GM21390 (cell line): Measurements from ENCODE around the gene ORM1.

Experiments
- ATAC-seq: cut with Tn5 transposase; IDR thresholded peaks from one replicate; pipeline ENCODE4 v1.9.1; 2021; ENCODE audit not compliant: unreplicated experiment

Gene ORM1

DNA sequence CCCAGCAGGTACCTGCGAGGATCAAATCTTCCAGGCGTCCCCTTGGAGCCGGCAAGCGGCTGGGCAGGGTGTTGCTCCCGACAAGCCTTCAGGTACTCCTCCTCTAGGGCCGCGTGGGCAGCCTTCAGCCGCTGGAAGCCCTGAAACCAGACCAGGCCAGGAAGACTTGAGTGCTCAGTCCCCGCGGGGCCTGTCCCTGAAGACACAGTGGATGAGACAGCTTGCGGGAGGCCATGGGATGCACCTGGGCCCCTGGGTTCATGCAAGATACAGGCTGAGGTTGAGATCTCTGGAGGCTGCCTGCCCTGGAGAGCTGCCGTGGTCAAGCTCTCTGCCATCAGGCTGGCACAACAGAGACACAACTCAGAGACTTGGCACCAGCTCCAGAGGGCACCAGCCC, 39.5 kb downstream of the ORM1 start:
- ATAC-seq, result no peak

DNA sequence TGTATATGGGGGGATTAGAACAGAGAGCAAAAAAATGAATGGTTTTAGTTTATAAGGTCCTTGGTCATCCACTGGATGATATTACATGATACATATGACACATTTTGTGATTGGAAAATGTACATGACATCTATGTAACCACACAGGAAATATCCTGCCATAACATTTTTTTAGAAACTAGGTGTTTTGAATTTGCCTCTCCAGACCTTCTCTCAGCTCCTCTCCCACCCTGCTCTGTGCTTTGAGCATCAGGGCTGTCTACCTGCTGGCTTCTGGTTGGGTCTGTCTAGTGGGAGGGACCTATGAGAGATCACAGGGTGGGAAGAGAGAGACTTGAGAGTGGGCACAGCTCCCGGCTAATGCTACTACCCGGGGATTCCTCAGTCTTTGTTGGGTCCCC, 40.5 kb downstream of the ORM1 start:
- no peak for ATAC-seq

DNA sequence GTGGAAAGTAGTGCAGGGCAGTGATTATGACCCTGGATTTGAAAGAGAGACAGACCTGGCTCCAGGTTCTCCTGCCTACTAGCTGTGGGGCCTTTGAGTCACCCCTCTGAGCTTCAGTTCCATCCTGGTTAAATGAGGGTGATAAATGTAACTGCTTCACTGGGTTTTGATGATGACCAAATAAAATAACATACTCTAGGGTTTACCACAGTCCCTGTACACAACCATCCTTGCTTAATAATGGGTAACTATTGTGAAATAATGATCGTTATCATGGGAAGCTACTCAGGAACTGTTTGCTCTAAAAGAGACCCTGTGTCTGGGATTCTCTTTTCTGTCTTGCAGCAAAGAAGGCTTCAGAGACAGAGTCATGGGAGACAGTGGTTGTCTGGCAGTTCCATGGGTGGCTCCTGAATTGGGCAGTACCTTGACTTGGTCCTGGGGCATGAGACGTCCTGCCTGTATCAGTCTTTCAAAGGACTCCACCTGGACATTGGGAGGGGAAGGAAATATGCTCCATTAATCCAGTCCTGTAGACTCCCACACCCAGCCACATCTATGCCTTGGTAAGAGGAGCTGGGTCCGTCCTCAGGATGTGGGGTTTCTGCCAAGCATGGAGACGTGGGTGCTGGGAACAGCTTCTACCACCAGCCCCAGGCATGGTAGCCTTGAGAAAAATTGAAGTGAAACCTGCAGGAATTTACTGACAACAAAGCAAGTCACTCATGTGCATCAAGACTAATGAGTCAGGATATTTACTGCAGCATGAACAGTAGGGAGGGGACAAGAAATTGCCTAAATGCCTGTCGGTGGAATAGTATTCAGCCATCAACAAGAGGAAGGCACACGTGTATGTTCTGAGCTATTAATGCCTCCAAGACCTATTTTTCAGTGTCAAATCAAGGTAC, 41.5 kb downstream of the ORM1 start:
- no peak for ATAC-seq

DNA sequence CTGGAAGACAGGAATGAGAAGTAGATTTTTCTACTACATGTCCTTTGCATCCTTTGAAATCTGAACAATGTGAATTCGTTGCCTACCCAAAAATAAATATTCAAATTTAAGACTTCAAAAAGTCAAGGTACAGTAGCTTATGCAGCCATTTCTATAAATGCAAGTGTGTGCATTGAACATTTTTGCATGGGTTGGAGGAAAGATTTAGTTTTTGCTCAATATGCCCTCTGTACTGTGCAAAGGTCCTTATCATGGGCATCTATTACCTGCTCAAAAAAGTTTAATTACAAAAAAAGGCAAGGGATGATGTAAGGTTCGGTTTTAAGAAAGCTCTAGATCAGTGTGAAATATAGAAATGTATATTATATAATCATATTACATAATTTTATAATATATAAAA, 42.3 kb downstream of the ORM1 start:
- ATAC-seq, result no peak

DNA sequence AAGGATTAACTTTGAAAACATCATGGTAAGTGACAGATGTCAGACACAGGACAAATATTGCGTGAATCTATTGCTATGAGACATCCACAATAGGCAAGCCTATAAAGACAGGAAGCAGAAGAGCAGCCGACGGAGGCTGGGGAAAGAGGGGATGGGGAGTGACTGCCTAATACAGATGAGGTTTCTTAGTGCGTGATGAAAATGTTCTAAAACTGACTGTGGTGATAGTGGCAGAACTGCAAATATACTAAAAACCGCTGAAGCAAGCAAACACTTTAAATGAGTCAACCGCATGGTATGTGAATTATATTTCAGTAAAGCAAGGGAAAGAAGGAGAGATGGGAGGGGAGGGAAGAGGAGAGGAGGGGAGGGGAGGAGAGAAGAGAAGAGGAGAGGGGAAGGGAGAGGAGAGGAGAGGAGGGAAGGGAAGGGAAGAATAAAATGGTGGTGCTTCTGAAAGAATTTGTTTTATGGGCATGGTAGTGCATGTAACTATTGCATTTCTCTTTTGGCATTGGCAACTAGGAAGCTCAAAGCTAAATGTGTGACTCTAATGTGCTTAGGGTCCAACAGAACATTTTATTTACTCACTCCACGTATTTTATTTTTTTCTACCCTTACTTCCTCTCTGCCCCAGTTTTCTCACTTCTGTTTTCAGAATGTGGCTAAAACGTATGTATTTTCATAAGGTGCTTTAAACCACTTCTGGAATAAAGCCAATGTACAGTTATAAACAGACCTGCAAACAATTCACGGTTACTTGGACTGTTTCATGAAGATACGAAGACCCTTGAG, 43.6 kb downstream of the ORM1 start:
- peak; percentile 54 for ATAC-seq

DNA sequence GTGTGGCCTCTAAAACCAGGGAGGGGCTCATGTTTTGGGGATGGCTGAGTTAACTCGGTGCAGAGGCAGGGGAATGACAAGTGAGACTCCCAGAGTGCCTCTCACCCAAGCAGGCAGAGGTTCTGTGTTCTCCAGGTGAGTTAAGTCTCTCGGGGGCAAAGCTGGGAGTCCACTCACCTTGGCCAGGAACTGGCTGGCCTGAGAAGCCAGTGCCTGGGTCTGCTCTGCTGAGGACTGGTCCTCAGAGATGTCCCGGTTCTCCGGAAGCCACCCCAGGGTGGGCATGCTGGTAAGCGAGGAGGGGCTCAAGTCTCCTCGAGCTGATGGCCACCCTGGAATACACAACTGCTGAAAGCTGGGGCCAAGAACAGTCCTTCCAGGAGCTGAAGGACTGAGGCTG, 44.5 kb downstream of the ORM1 start:
- ATAC-seq, result no peak

DNA sequence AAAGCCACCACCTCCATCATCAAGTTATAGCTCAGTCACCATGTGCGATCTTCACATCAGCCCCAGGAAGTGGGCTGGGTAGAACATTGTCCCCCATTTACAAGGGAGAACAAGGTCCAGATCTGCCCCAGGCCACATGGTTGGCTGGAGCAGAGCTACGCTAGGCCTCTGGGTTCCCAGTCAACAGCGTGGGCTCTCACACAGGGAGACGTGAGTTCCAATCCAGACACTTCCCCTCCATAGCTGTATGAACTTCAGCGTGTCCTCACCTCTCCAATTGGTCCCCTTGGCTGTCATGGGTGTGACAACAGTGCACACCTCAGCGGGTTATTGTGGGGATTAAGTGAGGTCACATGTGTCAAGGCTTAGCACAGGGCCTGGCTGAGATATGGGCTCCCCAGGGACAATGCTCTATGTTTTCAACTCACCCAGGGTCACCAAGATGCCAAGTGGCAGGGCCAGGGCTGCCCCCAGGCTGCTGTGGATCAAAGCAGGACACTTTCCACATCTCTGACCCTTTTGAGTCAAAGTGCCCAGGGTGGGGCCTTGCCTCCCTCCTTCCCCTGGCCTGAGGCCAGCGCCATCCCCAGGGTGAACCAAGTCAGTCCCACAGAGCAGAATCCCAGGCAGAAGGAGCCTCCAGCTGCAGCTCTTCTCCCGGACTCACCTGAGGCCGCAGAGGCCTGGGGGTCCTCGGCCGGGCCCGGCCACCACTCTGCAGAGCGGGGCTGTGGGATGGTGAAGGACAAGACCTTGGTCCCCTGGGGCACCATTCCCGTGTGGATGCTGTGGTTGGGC, 45.1 kb downstream of the ORM1 start:
- ATAC-seq, result no peak

DNA sequence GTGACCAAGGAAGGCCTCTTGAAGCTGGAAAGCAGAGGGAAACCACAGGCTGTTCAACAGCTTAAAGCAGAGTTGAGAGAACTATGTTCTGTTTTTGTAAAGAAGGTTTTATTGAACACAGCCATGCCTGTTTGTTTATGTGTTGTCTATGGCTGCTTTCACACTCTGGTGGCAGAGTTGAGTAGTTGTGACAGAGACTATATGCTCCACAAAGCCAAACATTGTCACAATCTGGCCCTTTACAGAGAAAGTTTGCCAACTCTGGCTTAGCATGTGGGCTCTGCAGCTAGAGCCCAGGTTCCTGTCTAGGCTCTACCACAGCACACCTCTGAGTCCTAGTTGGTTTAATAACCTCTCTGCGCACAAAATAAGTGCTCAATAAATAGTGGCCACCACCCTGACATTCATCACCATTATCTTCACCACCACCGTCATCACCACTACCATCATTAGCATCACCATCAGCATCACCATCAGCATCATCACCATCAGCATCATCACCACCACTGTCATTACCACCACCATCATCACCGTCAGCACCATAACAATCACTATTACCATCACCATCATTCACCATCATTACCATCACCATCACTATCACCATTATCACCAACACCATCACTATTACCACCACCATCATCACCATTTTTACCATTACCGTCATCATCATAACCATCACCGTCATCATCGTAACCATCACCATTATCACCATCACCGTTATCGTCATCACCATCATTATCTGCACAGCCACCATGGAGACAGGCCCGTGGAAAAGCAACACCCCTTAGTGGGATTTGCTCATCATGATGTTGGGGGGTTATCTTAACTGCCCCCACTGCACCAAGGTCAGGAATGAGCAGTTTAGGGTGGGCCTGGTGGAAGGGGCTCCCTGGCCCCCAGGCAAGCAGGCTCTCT, 46.6 kb downstream of the ORM1 start:
- ATAC-seq, result no peak

DNA sequence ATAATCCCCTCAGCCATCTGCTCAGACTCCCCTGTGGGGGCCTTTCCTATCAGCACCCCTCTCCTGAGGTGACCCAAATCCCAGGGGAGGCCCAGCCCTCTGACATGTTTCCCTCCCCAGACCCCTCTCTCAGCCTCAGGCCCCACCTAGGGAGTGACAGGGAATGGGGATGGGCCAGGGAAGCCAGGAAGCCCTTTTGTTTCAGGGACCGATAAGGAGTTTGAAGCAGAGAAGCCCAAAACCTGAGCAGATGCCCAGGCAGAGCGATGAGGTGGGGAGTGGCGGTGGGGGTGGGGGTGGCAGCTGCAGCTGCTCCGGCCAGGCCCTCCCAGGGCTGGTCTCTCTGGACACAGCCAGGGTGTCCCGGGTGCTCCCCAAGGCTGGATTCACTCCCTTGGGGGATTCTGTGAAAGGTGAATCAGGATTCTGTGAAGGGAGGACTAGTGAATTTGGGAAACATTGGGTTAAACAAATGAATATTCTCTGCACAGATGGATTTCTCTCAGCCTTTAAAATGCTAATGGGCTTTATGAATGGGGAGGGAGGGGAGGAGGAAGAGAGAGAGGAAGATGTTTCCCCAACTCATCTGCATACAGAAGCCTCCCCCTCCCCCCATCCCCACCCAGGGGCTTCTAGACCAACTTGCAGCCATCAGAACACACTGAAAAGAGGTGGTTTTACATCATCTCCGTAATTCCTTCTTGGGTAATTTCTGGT, 47.5 kb downstream of the ORM1 start:
- no peak for ATAC-seq

DNA sequence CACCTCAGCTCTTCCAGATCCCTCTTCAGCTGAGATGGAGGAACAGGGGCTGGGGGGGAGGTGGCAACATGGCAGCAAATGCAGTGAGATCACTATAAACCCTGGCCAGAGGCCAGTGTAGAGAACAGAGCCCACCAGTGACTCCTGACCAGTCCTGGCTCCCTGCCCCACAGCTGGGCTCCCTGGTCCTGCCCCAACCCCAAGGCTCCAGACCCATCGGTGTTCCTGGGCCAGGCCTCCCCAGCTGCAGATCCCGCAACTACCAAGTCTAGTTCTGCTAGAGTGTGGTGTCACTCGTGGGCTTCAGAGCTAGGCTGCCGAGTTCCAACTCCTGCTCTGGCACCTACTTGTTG, 48.0 kb downstream of the ORM1 start:
- ATAC-seq, result no peak

DNA sequence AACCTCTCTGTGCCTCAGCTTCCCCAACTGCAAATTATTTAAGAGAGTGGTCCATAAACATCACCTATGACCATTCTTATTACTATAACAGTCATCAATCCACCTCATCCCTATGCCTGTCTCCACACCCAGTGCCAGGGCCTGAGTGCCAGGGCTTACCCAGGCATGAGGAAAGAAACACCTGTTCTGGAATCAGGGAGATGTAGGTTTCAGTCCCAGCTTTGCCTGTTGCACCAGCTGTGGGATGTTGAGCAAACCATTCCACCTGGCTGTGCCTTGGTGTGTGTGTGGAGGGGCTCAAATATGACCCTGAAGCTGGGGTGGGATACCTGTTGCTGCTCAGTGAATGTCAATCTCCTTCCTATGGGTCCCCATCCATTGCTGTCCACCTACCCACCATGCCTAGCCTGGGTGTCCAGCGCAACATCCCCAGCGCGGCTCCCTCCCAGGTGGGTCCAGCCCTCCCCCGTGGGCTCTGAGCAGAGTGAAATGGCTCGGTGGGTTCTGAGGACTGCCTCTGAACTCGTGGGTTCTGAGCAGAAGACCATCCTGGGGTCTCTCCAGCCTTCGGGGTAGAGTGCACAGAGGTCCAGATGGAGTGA, 48.5 kb downstream of the ORM1 start:
- ATAC-seq, result no peak

DNA sequence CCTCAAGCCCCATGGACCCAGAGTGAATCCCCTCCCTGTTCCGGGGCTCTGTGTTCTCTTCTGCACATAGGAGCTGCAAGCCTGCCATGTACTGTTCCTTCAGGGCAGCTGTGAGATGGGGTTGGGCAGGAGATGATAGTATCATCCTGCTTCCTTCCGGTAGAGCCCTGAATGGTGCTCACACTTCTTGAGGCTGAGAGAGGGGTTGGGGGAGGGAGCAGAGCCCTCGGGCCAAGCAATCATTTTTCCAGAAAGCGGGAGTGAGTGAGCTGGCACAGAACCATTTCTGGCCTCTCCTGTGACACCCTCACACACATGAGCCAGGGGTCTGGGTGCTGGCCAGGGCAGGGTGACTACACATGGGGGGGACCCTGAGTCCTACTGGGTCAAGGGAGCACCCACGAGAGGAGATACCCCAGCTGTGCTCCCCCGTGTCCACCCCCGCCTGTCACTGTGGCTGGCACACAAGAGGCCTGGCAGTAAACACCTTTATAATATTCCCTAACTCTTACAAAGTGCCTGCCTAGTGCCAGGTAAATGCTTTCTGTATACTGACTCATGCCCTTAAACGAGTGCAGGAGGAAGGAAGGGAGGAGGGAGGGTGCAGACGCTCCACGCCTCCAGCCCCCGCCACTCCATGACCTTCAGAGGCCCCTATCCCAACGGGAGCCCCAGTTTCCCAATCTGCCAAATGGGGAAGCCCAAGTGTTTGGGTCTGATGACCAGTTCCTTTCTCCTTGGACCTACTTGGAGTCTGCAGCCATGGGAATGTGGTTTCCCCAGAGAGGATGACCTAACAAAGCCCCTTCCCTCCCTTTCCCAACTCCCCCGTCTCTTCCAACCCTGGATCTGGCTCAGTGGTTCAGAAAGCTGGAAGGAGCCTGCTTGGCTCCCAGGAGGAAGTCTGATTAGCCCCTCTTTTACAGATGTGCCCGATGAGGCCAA, 49.3 kb downstream of the ORM1 start:
- ATAC-seq, result peak; percentile 35

DNA sequence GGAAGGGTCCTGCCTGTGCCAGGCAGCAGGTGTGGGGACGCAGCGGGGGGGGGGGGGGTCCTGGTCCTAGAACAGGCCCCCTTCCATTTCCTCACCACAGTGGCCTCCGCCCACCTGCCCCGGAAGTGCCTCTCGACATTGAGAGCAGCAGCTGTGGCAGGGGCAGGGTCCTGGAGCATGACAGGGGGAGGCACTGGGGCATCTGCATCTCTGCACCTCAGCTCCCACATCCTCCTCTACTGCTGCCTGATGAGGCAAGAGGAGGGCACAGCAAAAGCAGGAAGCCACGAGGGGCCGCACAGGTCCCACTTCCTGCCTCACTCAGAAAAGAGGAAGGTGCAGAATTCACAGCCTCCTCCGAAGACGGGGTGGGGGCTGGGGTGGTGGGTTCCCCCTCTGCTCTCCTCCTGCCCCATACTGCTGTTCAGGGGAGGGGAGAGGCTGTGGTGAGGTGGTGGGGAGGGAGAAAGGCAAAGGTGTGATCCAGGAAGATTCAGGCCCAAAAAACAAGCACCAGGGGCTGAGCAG, 50.1 kb downstream of the ORM1 start:
- ATAC-seq, result peak; percentile 94

DNA sequence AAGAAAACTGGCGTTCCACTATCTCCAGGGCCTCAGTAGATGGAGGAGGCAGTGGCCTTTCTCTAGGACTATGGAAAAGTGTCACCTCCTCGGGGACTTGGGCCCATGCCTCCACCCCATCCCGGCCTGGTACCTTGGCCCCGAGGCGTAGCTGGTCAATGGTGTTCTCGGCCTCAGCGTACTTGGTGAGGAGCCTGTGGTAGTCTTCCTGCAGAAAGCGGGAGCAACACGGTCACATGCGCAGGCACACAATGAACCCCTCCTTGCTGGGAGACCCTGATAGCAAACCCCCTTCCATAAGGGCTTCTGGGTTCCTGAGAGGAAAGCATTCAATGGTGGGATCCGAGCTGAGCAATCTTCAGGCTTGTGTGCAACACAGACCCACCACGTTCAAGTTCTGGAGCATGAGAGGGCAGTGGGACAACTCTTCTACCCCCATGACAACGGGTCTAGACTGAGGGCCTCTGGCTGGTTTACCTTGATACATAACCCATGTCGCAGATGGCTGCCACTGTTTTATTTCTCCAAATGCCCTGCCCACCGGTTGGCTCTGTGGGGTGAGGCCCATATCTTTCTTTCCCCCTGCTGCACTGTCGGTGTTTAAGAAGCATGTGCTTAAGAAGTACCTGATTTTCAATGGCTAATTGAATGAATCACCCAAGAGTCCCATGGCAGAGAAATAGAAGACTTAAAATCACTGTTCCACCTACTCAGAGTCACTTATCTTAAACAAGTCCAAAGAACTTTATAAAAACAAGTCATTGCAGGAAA, 51.2 kb downstream of the ORM1 start:
- no peak for ATAC-seq

DNA sequence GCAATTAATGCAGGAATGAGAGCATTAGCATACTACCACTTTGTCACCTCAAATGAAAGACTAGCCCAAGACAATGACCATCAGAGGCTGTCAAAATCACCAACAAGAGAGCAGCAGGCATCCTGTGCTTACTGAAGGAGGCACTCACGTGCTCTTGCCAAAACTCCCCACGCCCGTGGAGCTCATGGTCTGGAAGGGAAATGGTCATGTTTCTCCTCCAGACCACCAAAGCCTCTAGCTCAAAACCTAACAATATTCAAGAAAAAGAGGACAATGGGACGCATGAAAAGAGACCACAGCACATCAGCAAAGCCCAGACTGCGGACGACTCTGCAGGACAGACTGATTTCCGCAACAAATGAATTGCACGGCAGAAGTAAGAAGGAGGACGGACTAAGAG, 52.0 kb downstream of the ORM1 start:
- ATAC-seq, result no peak

DNA sequence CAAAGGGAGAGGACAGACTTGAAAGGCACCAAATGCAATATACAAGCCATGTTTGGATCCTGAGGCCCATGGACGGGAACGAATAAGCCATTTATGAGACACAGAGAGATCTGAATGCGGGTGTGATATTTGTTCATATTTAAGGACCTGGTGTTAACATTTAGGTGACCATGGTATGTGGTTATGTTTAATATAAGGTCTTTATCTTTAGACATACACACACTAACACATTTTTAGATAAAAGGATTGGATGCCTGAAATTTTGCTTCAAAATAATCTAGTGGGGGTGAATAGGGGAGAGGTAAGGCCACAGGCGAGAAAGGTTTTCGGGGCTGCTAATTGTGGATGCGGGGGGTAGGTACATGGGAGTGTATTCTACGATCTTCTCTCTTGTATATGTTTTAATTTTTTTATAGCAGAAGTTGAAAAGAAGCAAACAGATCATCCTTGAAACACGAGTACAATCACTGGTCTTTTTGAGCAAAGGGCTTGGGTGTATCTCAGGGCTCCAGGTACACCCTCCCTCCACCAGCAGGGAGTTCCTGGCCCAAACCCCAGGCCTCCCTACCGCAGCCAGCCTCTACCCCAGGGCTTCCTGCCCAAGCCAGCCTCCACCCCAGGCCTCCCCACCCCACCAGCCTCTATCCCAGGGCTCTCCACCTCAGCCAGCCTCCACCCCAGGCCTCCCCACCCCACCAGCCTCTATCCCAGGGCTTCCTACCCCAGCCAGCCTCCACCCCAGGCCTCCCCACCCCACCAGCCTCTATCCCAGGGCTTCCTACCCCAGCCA, 52.7 kb downstream of the ORM1 start:
- no peak for ATAC-seq
